Measurements from ENCODE around the gene PAAF1. TPM values are rescaled to one million over a fixed set of nuclear protein-coding genes. Genes with fewer than 3 reads are reported as not detected.
A peak's percentile ranks its signal among the peaks of the same experiment; 100 is the strongest.

The PAAF1 gene
- total and polyA plus RNA-seq, 10 of the 15 experiments (the other 5 are each of a cell fraction or from before 2014, with no cell fraction given): 13.7 to 70.6 (median 29.1) TPM

GRCh38 chr11:73971175-73971719, 94.4 kb downstream of the PAAF1 start (continued):
- TF ChIP-seq PAX5 (IDR thresholded peaks at IDR 0.05; ENCODE audit: borderline replicate concordance, low read depth, low read length) (no peak), TCF7 (IDR thresholded peaks at IDR 0.05; ENCODE audit: borderline replicate concordance) (no peak), MYB (IDR thresholded peaks at IDR 0.05; ENCODE audit: borderline replicate concordance, low read depth, low read length) (no peak), JUND (IDR thresholded peaks at IDR 0.05; ENCODE audit: low read depth, low read length) (no peak), POLR2AphosphoS2 (IDR thresholded peaks at IDR 0.05; ENCODE audit: low read depth, low read length) (peak; percentile 66; the same call in 1 of the 2 replicates), NFXL1 (IDR thresholded peaks at IDR 0.05; ENCODE audit: borderline replicate concordance) (no peak), RBBP5 (conservative IDR thresholded peaks at IDR 0.05) (no peak), SMAD5 (IDR thresholded peaks at IDR 0.05; ENCODE audit: low read depth) (no peak), POU2F2 (IDR thresholded peaks at IDR 0.05; ENCODE audit: borderline replicate concordance, low read depth, low read length) (peak; percentile 42; the same call in 1 of the 3 replicates), ZBED1 (IDR thresholded peaks at IDR 0.05; ENCODE audit: borderline replicate concordance) (peak; percentile 30; the same call in 1 of the 2 replicates), POLR2AphosphoS5 (IDR thresholded peaks at IDR 0.05; ENCODE audit: low read length) (peak; percentile 51; the same call in 1 of the 2 replicates), IRF3 (IDR thresholded peaks at IDR 0.05) (no peak)

- H3K79me2 ChIP-seq (ENCODE audit: control insufficient read depth, insufficient read depth, low read length): no peaks in the 10 kb centered on the region
- CTCF ChIA-PET: interaction anchor here (0.6 to 1.7 kb wide), 5 partner anchors 9 to 82 kb away, joined by 3 to 5 read pairs (median 3); no protein-coding TSS in a partner anchor
- H4K20me1 ChIP-seq (ENCODE audit: control insufficient read depth, insufficient read depth): no peaks in the 10 kb centered on the region
- no peak for FAIRE-seq
- BruUV-seq (replicated peaks): no TSS peak
- no peak overlapping the region for H3K4me3 ChIP-seq
- no peak for DNase-seq (ENCODE audit: low read depth, low spot score)
- H3K9me3 ChIP-seq (replicated peaks; ENCODE audit: control insufficient read depth, insufficient read depth, low read length): no peaks in the 10 kb centered on the region
- H2AFZ ChIP-seq (ENCODE audit: control insufficient read depth, low read depth, low read length): no peak overlapping the region
- RAD21 ChIA-PET (ENCODE audit: unreplicated experiment): interaction anchor here (0.9 to 1.7 kb wide), 4 partner anchors 8 to 199 kb away, joined by 3 read pairs; partner anchors contain the start of genes PPME1 and UCP2
- no peak for ATAC-seq
- peaks cover 9% of the 10 kb centered on the region for H3K4me1 ChIP-seq (ENCODE audit: control insufficient read depth, insufficient read depth, low read length)
- intact Hi-C loops (cut with micrococcal nuclease; ENCODE audit: unreplicated experiment): no loop called here
- H3K9ac ChIP-seq (ENCODE audit: control insufficient read depth, insufficient read depth, low read length): no peak overlapping the region
- SMC1A ChIA-PET (ENCODE audit: uncharacterized antibody, unreplicated experiment): interaction anchor here (0.9 to 2.7 kb wide), 4 partner anchors 8 to 75 kb away, joined by 3 to 7 read pairs (median 6); no protein-coding TSS in a partner anchor
- TF ChIP-seq POLR2A (IDR thresholded peaks at IDR 0.05; ENCODE audit: low read depth, low read length) (0 out of 2 replicates have a peak, but pooled peaks have one; percentile 16), FOXM1 (IDR thresholded peaks at IDR 0.05; ENCODE audit: low read depth, low read length) (no peak)
- no peak overlapping the region for H3K27ac ChIP-seq (ENCODE audit: control insufficient read depth, insufficient read depth)
- POLR2A ChIA-PET: interaction anchor here (1.7 kb wide), 1 partner anchor 10 kb away, joined by 5 read pairs; the partner anchor contains the start of gene UCP2
- H3K4me2 ChIP-seq (ENCODE audit: control insufficient read depth, insufficient read depth): no peak overlapping the region
- in situ Hi-C loops (cut with MboI): no loop called here
- peaks cover 17 to 19% of the 10 kb centered on the region in 2 experiments for H3K36me3 ChIP-seq (ENCODE audit: control insufficient read depth in 2 of 2, insufficient read depth in 2 of 2, low read length in 1 of 2)
- H3K27me3 ChIP-seq (replicated peaks in 1 of 2; ENCODE audit: control insufficient read depth in 2 of 2, insufficient read depth in 2 of 2, low read length in 1 of 2): no peaks in the 10 kb centered on the region
- 0% methylated on average over 1 of the region's 1 CpG for WGBS (ENCODE audit: insufficient coverage, insufficient replicate concordance, low lambda C conversion rate, missing lambda C conversion rate)
These were observed 95.4 kb downstream of the PAAF1 start for GRCh38 chr11:73972187-73972586.
